ENCODE results near the gene UBE2C. TPM values are rescaled to one million over a fixed set of nuclear protein-coding genes. Genes with fewer than 3 reads are reported as not detected.

UBE2C gene
- polyA plus RNA-seq, 1 donor from 2014 or later = 2.5 TPM

- Histone ChIP-seq H3K27ac (ENCODE audit: low read length) (no peak overlapping the region), H3F3A (ENCODE audit: insufficient read depth, low read length, poor library complexity, severe bottlenecking) (no peaks in the 10 kb centered on the region), H3K9me3 (ENCODE audit: low read length) (no peaks in the 10 kb centered on the region), H3K4me3 (ENCODE audit: low read length) (no peak overlapping the region), H3K4me2 (ENCODE audit: low read length) (no peak overlapping the region), H3K9ac (ENCODE audit: low read length) (no peak overlapping the region), H3K27me3 (ENCODE audit: insufficient read depth, low read depth, low read length) (no peaks in the 10 kb centered on the region), H4K20me1 (ENCODE audit: insufficient read depth) (no peaks in the 10 kb centered on the region), H3K36me3 (ENCODE audit: insufficient read depth, low read length) (no peaks in the 10 kb centered on the region), H2AFZ (ENCODE audit: low read depth, low read length) (no peak overlapping the region), H3K79me2 (replicated peaks; ENCODE audit: insufficient read depth, low read length) (peaks cover 5% of the 10 kb centered on the region), H3K9me2 (ENCODE audit: insufficient read depth, low read length) (no peaks in the 10 kb centered on the region)
- no peak for TF ChIP-seq TAF1 (IDR thresholded peaks at IDR 0.05; ENCODE audit: low read depth)
- TF ChIP-seq EZH2 (IDR thresholded peaks at IDR 0.05; ENCODE audit: borderline replicate concordance, insufficient read depth, low read length, poor library complexity, severe bottlenecking) = no peak
Measured at GRCh38 chr20:45863543-45864470, 51.4 kb downstream of the UBE2C start.

- H2AFZ ChIP-seq (ENCODE audit: low read depth, low read length) = no peak overlapping the region
- H3K36me3 ChIP-seq (ENCODE audit: insufficient read depth, low read length) = no peaks in the 10 kb centered on the region
- H3K4me3 ChIP-seq (ENCODE audit: low read length) = no peak overlapping the region
- no peaks in the 10 kb centered on the region for H4K20me1 ChIP-seq (ENCODE audit: insufficient read depth)
- H3K9ac ChIP-seq (ENCODE audit: low read length) = no peak overlapping the region
- H3F3A ChIP-seq (ENCODE audit: insufficient read depth, low read length, poor library complexity, severe bottlenecking) = no peaks in the 10 kb centered on the region
- TF ChIP-seq RAD21 (conservative IDR thresholded peaks at IDR 0.05) (no peak), CTCF (IDR thresholded peaks at IDR 0.05; ENCODE audit: poor library complexity, severe bottlenecking) (no peak), EP300 (conservative IDR thresholded peaks at IDR 0.05; ENCODE audit: poor library complexity, severe bottlenecking) (no peak), TAF1 (IDR thresholded peaks at IDR 0.05; ENCODE audit: low read depth) (no peak), POLR2AphosphoS5 (IDR thresholded peaks at IDR 0.05) (no peak), REST (IDR thresholded peaks at IDR 0.05; ENCODE audit: borderline replicate concordance) (no peak), SMC3 (conservative IDR thresholded peaks at IDR 0.05; ENCODE audit: poor library complexity) (no peak), EZH2 (IDR thresholded peaks at IDR 0.05; ENCODE audit: borderline replicate concordance, insufficient read depth, low read length, poor library complexity, severe bottlenecking) (no peak), MXI1 (conservative IDR thresholded peaks at IDR 0.05; ENCODE audit: poor library complexity, severe bottlenecking) (no peak)
- no peak overlapping the region for H3K4me2 ChIP-seq (ENCODE audit: low read length)
- no peaks in the 10 kb centered on the region for H3K27me3 ChIP-seq (ENCODE audit: insufficient read depth, low read depth, low read length)
- H3K9me3 ChIP-seq (ENCODE audit: low read length) = no peaks in the 10 kb centered on the region
- H3K79me2 ChIP-seq (replicated peaks; ENCODE audit: insufficient read depth, low read length) = no peaks in the 10 kb centered on the region
- H3K9me2 ChIP-seq (ENCODE audit: insufficient read depth, low read length) = no peaks in the 10 kb centered on the region
- H3K27ac ChIP-seq (ENCODE audit: low read length) = no peak overlapping the region
Measured at GRCh38 chr20:45866454-45866853, 54.0 kb downstream of the UBE2C start.

Small RNAs within 50 kb of the gene (small RNA-seq; reads per million reads assigned to genes)
- 0 to 21.0 (median 1.2) reads per million in 3 experiments for gene RNU6ATAC38P

Other genes starting within 250 kb of the UBE2C start
- not detected in 2 replicates for gene WFDC8, start 233.4 kb upstream of the UBE2C start, polyA plus RNA-seq
- not detected in 2 replicates for gene WFDC10A, start 182.9 kb upstream of the UBE2C start, polyA plus RNA-seq
- gene WFDC9, start 181.4 kb upstream of the UBE2C start, polyA plus RNA-seq = not detected in 2 replicates
- gene WFDC11, start 142.4 kb upstream of the UBE2C start, polyA plus RNA-seq = not detected in 2 replicates
- not detected in 2 replicates for gene WFDC13, start 110.6 kb upstream of the UBE2C start, polyA plus RNA-seq
- gene WFDC10B, start 107.6 kb upstream of the UBE2C start, polyA plus RNA-seq = not detected in 2 replicates
- gene SPINT4, start 90.3 kb upstream of the UBE2C start, polyA plus RNA-seq = not detected in 2 replicates
- not detected in 2 replicates for gene WFDC3, start 20.8 kb upstream of the UBE2C start, polyA plus RNA-seq
- gene DNTTIP1, start 20.7 kb upstream of the UBE2C start, polyA plus RNA-seq = 35.9 and 43.8 TPM in 2 replicates
- gene TNNC2, start 14.7 kb downstream of the UBE2C start, polyA plus RNA-seq = 3.8 TPM in 1 of 2 replicates, not detected in the other
- gene SNX21, start 21.2 kb downstream of the UBE2C start, polyA plus RNA-seq = 7.2 and 14.8 TPM in 2 replicates
- gene ACOT8, start 44.7 kb downstream of the UBE2C start, polyA plus RNA-seq = 60.9 and 68.7 TPM in 2 replicates
- 12.3 and 14.3 TPM in 2 replicates for gene ZSWIM3, start 45.0 kb downstream of the UBE2C start, polyA plus RNA-seq
- gene ZSWIM1, start 68.6 kb downstream of the UBE2C start, polyA plus RNA-seq = 3.3 and 5.5 TPM in 2 replicates
- 1.2 and 5.1 TPM in 2 replicates for gene SPATA25, start 75.0 kb downstream of the UBE2C start, polyA plus RNA-seq
- gene NEURL2, start 78.6 kb downstream of the UBE2C start, polyA plus RNA-seq = 5.0 and 6.3 TPM in 2 replicates
- 25.7 and 49.7 TPM in 2 replicates for gene CTSA, start 78.7 kb downstream of the UBE2C start, polyA plus RNA-seq
- 5.3 and 7.0 TPM in 2 replicates for gene PLTP, start 99.5 kb downstream of the UBE2C start, polyA plus RNA-seq
- 21.5 and 28.3 TPM in 2 replicates for gene PCIF1, start 122.0 kb downstream of the UBE2C start, polyA plus RNA-seq
- 12.8 and 18.9 TPM in 2 replicates for gene ZNF335, start 159.6 kb downstream of the UBE2C start, polyA plus RNA-seq
- not detected in 2 replicates for gene MMP9, start 196.3 kb downstream of the UBE2C start, polyA plus RNA-seq
- gene SLC12A5, start 216.6 kb downstream of the UBE2C start, polyA plus RNA-seq = 53.1 and 74.4 TPM in 2 replicates

Data from neural cell (in vitro differentiated cells).